Measurements from ENCODE around the gene UBAC2.
A peak's percentile ranks its signal among the peaks of the same experiment; 100 is the strongest.

The UBAC2 gene

GRCh38 chr13:99380921-99381645, 180.4 kb downstream of the UBAC2 start:
- Histone ChIP-seq H3K27me3 (ENCODE audit: insufficient read depth, poor library complexity, severe bottlenecking) (no peaks in the 10 kb centered on the region), H3K27ac (ENCODE audit: poor library complexity, severe bottlenecking) (no peak overlapping the region), H3K9me3 (ENCODE audit: severe bottlenecking) (no peaks in the 10 kb centered on the region), H3K4me1 (ENCODE audit: insufficient read depth, poor library complexity, severe bottlenecking) (no peaks in the 10 kb centered on the region), H3K4me3 (ENCODE audit: severe bottlenecking) (no peak overlapping the region), H3K36me3 (ENCODE audit: low read depth) (no peaks in the 10 kb centered on the region)
- ATAC-seq (ENCODE audit: low read depth): no peak
- DNase-seq (ENCODE audit: low spot score): no peak
- TF ChIP-seq CTCF (IDR thresholded peaks at IDR 0.05; ENCODE audit: poor library complexity, severe bottlenecking): no peak

GRCh38 chr13:99381766-99382165, 181.1 kb downstream of the UBAC2 start:
- H3K4me3 ChIP-seq (ENCODE audit: severe bottlenecking): no peak overlapping the region
- H3K36me3 ChIP-seq (ENCODE audit: low read depth): no peaks in the 10 kb centered on the region

GRCh38 chr13:99382428-99383133, 181.9 kb downstream of the UBAC2 start:
- Histone ChIP-seq H3K27me3 (ENCODE audit: insufficient read depth, poor library complexity, severe bottlenecking) (no peaks in the 10 kb centered on the region), H3K27ac (ENCODE audit: poor library complexity, severe bottlenecking) (no peak overlapping the region), H3K9me3 (ENCODE audit: severe bottlenecking) (no peaks in the 10 kb centered on the region), H3K4me3 (ENCODE audit: severe bottlenecking) (no peak overlapping the region), H3K36me3 (ENCODE audit: low read depth) (no peaks in the 10 kb centered on the region), H3K4me1 (ENCODE audit: insufficient read depth, poor library complexity, severe bottlenecking) (no peaks in the 10 kb centered on the region)
- no peak for TF ChIP-seq CTCF (IDR thresholded peaks at IDR 0.05; ENCODE audit: poor library complexity, severe bottlenecking)
- DNase-seq (ENCODE audit: low spot score) (no peak), ATAC-seq (ENCODE audit: low read depth) (peak; percentile 55)

More at GRCh38 chr13:99381766-99382165, 181.1 kb downstream of the UBAC2 start:
- TF ChIP-seq CTCF (IDR thresholded peaks at IDR 0.05; ENCODE audit: poor library complexity, severe bottlenecking): no peak
- DNase-seq (ENCODE audit: low spot score) (no peak), ATAC-seq (ENCODE audit: low read depth) (no peak)
- Histone ChIP-seq H3K27ac (ENCODE audit: poor library complexity, severe bottlenecking) (no peak overlapping the region), H3K4me1 (ENCODE audit: insufficient read depth, poor library complexity, severe bottlenecking) (no peaks in the 10 kb centered on the region), H3K27me3 (ENCODE audit: insufficient read depth, poor library complexity, severe bottlenecking) (no peaks in the 10 kb centered on the region), H3K9me3 (ENCODE audit: severe bottlenecking) (no peaks in the 10 kb centered on the region)

- Histone ChIP-seq H3K27me3 (ENCODE audit: insufficient read depth, poor library complexity, severe bottlenecking) (no peaks in the 10 kb centered on the region), H3K9me3 (ENCODE audit: severe bottlenecking) (no peaks in the 10 kb centered on the region), H3K4me3 (ENCODE audit: severe bottlenecking) (no peak overlapping the region), H3K4me1 (ENCODE audit: insufficient read depth, poor library complexity, severe bottlenecking) (no peaks in the 10 kb centered on the region), H3K36me3 (ENCODE audit: low read depth) (no peaks in the 10 kb centered on the region), H3K27ac (ENCODE audit: poor library complexity, severe bottlenecking) (no peak overlapping the region)
- ATAC-seq (ENCODE audit: low read depth) (no peak), DNase-seq (ENCODE audit: low spot score) (no peak)
- TF ChIP-seq CTCF (IDR thresholded peaks at IDR 0.05; ENCODE audit: poor library complexity, severe bottlenecking): no peak
These were observed 182.9 kb downstream of the UBAC2 start for GRCh38 chr13:99383511-99383921.

GRCh38 chr13:99383946-99384345, 183.3 kb downstream of the UBAC2 start:
- H3K36me3 ChIP-seq (ENCODE audit: low read depth): no peaks in the 10 kb centered on the region
- DNase-seq (ENCODE audit: low spot score) (no peak), ATAC-seq (ENCODE audit: low read depth) (no peak)
- H3K4me3 ChIP-seq (ENCODE audit: severe bottlenecking): no peak overlapping the region
- H3K27ac ChIP-seq (ENCODE audit: poor library complexity, severe bottlenecking): no peak overlapping the region
- H3K9me3 ChIP-seq (ENCODE audit: severe bottlenecking): no peaks in the 10 kb centered on the region
- H3K4me1 ChIP-seq (ENCODE audit: insufficient read depth, poor library complexity, severe bottlenecking): no peaks in the 10 kb centered on the region
- no peaks in the 10 kb centered on the region for H3K27me3 ChIP-seq (ENCODE audit: insufficient read depth, poor library complexity, severe bottlenecking)
- TF ChIP-seq CTCF (IDR thresholded peaks at IDR 0.05; ENCODE audit: poor library complexity, severe bottlenecking): no peak
